ENCODE data around the gene TPP1.

GRCh38 chr11:6621711-6622211 is 2.5 kb upstream of the TPP1 start:
- no peak for TF ChIP-seq CTCF (IDR thresholded peaks at IDR 0.05)
- TF ChIP-seq POLR2A (IDR thresholded peaks at IDR 0.05): no peak
